ENCODE measurements around the gene SNX32.
"Not testable (repeated sequence)": the region's sequence is repeated elsewhere in the genome, so short reads cannot be mapped to it uniquely, and the experiment has no call there.

The SNX32 gene

DNA sequence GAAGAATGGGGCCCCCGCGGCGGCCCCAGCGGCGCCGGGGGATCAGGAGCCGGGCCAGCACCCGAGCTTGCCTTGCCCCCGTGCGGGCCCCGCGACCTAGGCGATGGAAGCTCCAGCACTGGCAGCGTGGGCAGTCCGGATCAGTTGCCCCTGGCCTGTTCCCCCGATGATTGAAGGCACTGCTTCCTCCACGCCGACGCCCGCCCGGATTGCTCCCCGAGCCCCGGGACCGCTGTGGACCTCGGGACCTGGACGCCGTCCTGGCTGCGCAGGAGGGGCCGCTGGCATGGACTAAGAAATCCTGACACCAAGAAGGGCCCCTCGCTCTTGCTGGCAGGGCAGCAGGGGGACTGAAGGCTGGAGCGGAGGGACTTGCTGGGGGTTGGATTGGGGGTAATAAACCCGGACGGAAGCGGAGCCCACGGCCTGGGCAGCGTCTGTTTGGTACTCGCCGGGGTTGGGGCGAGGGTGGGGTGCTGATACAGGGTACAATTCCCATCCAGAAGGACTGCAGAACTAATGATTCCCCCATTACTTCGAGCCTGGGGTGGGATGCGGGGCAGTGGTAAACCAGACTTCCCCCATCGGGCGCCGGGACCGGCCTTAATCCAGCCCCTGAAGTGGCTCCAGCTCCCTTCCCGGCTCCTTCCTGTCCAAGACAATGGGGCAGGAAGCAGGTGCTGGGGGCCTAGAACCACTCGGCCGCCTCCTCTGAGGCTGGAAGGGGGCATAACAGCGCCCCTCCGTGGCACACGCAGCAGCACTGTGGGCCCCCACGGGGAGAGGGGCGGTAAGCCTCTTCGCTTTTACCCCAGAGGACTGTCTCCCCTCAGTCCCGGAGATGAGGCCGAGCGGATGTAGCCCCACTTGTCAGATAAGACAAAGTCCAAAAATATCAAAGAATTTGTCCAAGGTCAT is 57.7 kb downstream of the SNX32 start:
- H3K4me3 ChIP-seq (ENCODE audit: low read length in 2 of 2), result peak overlapping the region; percentile 73 to 93
- H3K9ac ChIP-seq (ENCODE audit: low read length in 2 of 2), result peak overlapping the region; percentile 75 to 80
- H3K27ac ChIP-seq (ENCODE audit: low read length), result peak overlapping the region; percentile 99
- peaks cover 64% of the 10 kb centered on the region for H3K4me1 ChIP-seq (ENCODE audit: control insufficient read depth, insufficient read depth, low read length)
- peaks cover 0 to 4% of the 10 kb centered on the region in 2 donors for H3K36me3 ChIP-seq (ENCODE audit: control insufficient read depth in 2 of 2, insufficient read depth in 2 of 2, low read length in 2 of 2)
- no peaks in the 10 kb centered on the region for H3K27me3 ChIP-seq (ENCODE audit: control insufficient read depth in 1 of 2, insufficient read depth in 2 of 2, low read length in 2 of 2)
- H3K9me3 ChIP-seq (ENCODE audit: control insufficient read depth in 2 of 2, low read length in 2 of 2), result no peaks in the 10 kb centered on the region

DNA sequence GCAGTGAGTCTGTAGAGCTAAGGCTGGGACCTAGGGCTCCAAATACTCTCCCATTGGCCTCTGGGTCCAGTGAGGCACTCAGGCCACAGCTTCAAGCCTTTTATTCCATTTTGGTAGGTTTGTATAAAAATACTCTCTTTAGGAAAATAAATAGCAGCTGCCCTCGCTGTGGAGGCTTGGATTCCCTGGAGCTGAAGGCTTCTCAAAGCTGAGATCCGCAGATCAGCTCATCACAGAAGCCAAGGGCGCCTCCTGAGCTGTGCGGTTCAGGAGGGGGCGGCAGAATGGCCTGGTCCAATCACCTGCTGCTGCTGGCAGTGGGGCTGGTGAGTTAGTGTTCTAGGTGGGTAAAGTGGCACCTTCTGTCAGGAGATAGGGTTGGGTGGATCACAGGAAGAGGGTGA is 58.4 kb downstream of the SNX32 start:
- Histone ChIP-seq H3K4me1 (ENCODE audit: control insufficient read depth, insufficient read depth, low read length) (peaks cover 61% of the 10 kb centered on the region), H3K9ac (ENCODE audit: low read length in 2 of 2) (peak overlapping the region; percentile 75 to 80), H3K27ac (ENCODE audit: low read length) (peak overlapping the region; percentile 99), H3K4me3 (ENCODE audit: low read length in 2 of 2) (peak overlapping the region; percentile 73 to 93)
- not testable (repeated sequence) for H3K9me3 ChIP-seq (ENCODE audit: control insufficient read depth in 2 of 2, low read length in 2 of 2); H3K27me3 ChIP-seq (ENCODE audit: control insufficient read depth in 1 of 2, insufficient read depth in 2 of 2, low read length in 2 of 2); H3K36me3 ChIP-seq (ENCODE audit: control insufficient read depth in 2 of 2, insufficient read depth in 2 of 2, low read length in 2 of 2)

DNA sequence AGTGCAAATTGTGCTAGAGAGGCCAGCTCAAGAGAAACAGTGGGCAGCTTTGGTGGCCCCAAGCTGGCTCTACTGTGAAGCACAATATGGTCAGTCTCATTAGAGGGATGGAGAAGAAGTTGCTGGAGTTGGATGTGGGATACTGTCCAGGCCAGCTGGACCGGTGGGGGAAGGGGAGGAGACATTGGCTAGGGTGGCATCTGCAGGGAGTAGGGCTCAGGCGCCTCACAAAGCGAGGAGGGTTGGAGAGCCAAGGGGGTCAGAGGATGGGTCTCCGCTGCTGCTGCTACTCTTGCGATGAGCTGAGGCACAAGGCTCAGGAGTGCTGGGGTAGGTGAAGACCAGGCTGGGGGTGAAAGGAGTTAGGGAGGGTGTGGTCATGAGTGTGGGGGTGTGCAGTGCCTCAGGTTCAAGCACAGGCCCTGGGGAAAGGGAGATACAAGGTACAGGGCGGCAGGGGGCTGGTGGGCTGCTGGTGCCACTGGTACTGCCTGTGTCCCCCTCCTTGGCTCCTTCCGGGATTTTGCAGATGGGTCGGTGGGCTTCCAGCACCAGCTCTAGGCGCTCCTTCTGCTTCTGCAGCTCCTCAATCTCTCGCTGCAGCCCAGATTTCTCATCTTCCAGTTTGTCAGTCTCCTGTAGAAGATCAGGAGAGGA is 59.0 kb downstream of the SNX32 start:
- Histone ChIP-seq H3K4me3 (ENCODE audit: low read length in 2 of 2) (peak overlapping the region; percentile 18 to 93), H3K9ac (ENCODE audit: low read length in 2 of 2) (no peak overlapping the region), H3K9me3 (ENCODE audit: control insufficient read depth in 2 of 2, low read length in 2 of 2) (no peaks in the 10 kb centered on the region), H3K27ac (ENCODE audit: low read length) (peak overlapping the region; percentile 99), H3K27me3 (ENCODE audit: control insufficient read depth in 1 of 2, insufficient read depth in 2 of 2, low read length in 2 of 2) (no peaks in the 10 kb centered on the region), H3K36me3 (ENCODE audit: control insufficient read depth in 2 of 2, insufficient read depth in 2 of 2, low read length in 2 of 2) (no peaks in the 10 kb centered on the region), H3K4me1 (ENCODE audit: control insufficient read depth, insufficient read depth, low read length) (peaks cover 55% of the 10 kb centered on the region)

DNA sequence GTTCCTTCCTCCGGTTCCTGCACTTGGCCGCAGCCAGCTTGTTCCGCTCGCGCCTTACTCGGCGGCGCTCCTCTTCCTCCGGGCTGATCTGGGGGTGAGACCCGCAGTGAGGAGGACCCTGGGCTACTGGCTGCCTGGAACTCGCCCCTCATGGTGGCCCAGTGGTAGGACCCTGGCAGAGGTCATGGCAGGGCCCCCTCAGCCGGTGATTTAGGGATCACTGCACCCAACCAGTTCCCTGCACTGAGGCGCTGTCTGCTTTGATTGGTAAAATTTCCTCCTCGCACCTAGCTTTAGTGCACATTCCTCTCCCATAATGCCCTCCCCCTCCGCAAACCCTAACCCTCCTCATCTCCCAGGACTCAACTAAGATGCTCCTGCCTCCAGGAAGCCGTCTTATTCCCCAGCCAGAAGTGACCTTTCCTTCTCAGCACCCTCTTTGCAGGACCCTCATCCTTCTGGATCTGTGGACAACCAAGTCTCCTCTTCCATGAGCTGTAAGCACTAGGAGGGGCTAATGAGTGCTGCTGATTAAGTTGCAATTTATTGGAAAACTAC is 60.4 kb downstream of the SNX32 start:
- H3K4me1 ChIP-seq (ENCODE audit: control insufficient read depth, insufficient read depth, low read length), result peaks cover 44% of the 10 kb centered on the region
- no peak overlapping the region for H3K4me3 ChIP-seq (ENCODE audit: low read length in 2 of 2)
- H3K27ac ChIP-seq (ENCODE audit: low read length), result peak overlapping the region; percentile 85
- H3K27me3 ChIP-seq (ENCODE audit: control insufficient read depth in 1 of 2, insufficient read depth in 2 of 2, low read length in 2 of 2), result peaks cover 0 to 2% of the 10 kb centered on the region in 2 donors
- peak overlapping the region in 1 of 2 donors; percentile 74 for H3K9ac ChIP-seq (ENCODE audit: low read length in 2 of 2)
- H3K9me3 ChIP-seq (ENCODE audit: control insufficient read depth in 2 of 2, low read length in 2 of 2), result no peaks in the 10 kb centered on the region
- H3K36me3 ChIP-seq (ENCODE audit: control insufficient read depth in 2 of 2, insufficient read depth in 2 of 2, low read length in 2 of 2), result no peaks in the 10 kb centered on the region

DNA sequence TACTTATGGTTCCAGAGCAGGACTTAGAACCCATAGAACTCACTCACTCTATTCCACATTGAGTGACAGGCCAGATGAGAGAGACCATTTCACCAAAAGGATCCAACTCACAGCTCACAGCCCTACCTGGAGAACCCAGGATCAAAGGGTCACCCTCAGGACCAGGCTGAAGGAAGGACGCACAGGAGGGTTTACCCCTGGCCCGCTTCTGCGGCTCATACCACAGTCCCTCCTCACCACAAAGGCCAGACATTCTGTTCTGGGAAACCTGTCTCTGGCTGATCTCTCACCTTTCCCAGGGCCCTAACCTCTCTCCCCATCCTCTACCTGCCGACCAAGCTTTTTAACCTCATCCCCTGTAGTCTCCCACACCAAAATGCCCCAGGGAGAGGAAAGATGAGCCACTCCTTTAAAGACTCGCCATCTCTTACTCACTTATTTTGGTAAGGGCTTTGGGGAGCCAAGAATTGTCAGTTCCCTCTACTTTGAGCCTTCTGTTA is 61.8 kb downstream of the SNX32 start:
- Histone ChIP-seq H3K27ac (ENCODE audit: low read length) (no peak overlapping the region), H3K9me3 (ENCODE audit: control insufficient read depth in 2 of 2, low read length in 2 of 2) (no peaks in the 10 kb centered on the region), H3K27me3 (ENCODE audit: control insufficient read depth in 1 of 2, insufficient read depth in 2 of 2, low read length in 2 of 2) (peaks cover 0 to 11% of the 10 kb centered on the region in 2 donors), H3K4me3 (ENCODE audit: low read length in 2 of 2) (no peak overlapping the region), H3K36me3 (ENCODE audit: control insufficient read depth in 2 of 2, insufficient read depth in 2 of 2, low read length in 2 of 2) (no peaks in the 10 kb centered on the region), H3K9ac (ENCODE audit: low read length in 2 of 2) (no peak overlapping the region), H3K4me1 (ENCODE audit: control insufficient read depth, insufficient read depth, low read length) (peaks cover 45% of the 10 kb centered on the region)

DNA sequence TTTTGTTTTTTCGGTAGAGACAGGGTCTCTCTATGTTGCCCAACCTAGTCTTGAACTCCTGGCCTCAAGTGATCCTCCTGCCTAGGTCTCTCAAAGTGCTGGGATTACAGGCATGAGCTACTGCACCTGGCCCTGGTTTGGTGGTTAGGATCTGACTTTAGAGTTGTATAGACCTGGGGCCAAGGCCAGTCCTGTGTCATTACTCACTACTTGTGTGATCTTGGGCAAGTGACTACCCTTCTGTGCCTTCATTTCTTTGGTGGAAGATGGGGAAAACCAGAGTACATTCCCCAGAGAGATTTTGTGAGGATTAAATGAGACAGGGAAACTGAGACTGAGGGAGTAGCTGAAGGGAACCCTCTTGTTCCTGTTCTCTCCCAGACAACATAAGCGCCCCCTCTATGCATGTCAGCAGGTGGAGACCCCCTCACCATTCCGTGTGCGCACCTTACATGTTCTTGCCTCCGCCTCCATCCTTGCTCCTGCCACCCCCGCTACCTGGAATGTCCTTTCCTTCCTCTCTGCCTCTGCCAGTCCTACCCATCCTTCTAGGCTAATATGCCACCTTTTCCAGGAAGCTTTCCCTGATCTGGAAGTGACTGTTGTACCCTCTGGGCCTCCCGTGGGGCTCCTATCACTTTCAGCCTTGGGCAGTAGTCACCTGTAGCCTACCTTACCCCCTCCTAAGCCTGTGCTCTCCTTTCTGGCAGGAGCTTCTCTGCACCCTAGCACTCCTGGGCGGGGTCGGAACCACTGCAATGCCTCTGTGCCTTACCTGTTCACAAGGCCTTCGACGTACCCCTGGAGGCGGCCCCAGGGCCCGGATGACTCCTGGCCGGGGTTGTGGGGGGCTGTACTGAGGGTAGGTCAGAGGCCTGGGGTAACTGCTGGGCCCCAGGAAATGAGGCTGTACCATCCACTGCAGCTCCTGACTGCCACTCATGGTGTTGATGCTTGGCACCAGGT is 62.6 kb downstream of the SNX32 start:
- Histone ChIP-seq H3K9ac (ENCODE audit: low read length in 2 of 2) (no peak overlapping the region), H3K9me3 (ENCODE audit: control insufficient read depth in 2 of 2, low read length in 2 of 2) (no peaks in the 10 kb centered on the region), H3K27ac (ENCODE audit: low read length) (no peak overlapping the region), H3K4me1 (ENCODE audit: control insufficient read depth, insufficient read depth, low read length) (peaks cover 42% of the 10 kb centered on the region), H3K4me3 (ENCODE audit: low read length in 2 of 2) (no peak overlapping the region), H3K36me3 (ENCODE audit: control insufficient read depth in 2 of 2, insufficient read depth in 2 of 2, low read length in 2 of 2) (no peaks in the 10 kb centered on the region), H3K27me3 (ENCODE audit: control insufficient read depth in 1 of 2, insufficient read depth in 2 of 2, low read length in 2 of 2) (peaks cover 0 to 11% of the 10 kb centered on the region in 2 donors)

DNA sequence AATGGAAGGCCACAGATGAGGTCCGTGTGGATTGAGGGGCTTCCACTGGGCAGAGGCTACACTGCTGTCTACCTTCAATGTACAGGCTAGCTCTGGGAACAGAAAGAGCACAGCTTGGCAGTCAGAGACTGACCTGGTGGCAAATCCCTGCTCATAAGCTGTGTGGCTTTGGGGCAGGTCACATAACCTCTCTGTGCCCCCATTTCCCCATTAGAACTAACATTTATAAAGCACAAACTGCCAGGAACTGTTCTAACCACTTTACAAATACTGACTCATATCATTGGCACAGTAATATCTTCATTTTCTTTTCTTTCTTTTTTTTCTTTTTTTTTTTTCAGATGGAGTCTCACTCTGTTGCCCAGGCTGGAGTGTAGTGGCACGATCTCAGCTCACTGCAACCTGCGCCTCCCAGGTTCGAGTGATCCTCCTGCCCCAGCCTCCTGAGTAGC is 63.3 kb downstream of the SNX32 start:
- H3K27me3 ChIP-seq (ENCODE audit: control insufficient read depth in 1 of 2, insufficient read depth in 2 of 2, low read length in 2 of 2), result peaks cover 0 to 11% of the 10 kb centered on the region in 2 donors
- no peak overlapping the region for H3K4me3 ChIP-seq (ENCODE audit: low read length in 2 of 2)
- no peak overlapping the region for H3K27ac ChIP-seq (ENCODE audit: low read length)
- no peaks in the 10 kb centered on the region for H3K36me3 ChIP-seq (ENCODE audit: control insufficient read depth in 2 of 2, insufficient read depth in 2 of 2, low read length in 2 of 2)
- H3K9ac ChIP-seq (ENCODE audit: low read length in 2 of 2), result no peak overlapping the region
- H3K9me3 ChIP-seq (ENCODE audit: control insufficient read depth in 2 of 2, low read length in 2 of 2), result no peaks in the 10 kb centered on the region
- peaks cover 36% of the 10 kb centered on the region for H3K4me1 ChIP-seq (ENCODE audit: control insufficient read depth, insufficient read depth, low read length)

DNA sequence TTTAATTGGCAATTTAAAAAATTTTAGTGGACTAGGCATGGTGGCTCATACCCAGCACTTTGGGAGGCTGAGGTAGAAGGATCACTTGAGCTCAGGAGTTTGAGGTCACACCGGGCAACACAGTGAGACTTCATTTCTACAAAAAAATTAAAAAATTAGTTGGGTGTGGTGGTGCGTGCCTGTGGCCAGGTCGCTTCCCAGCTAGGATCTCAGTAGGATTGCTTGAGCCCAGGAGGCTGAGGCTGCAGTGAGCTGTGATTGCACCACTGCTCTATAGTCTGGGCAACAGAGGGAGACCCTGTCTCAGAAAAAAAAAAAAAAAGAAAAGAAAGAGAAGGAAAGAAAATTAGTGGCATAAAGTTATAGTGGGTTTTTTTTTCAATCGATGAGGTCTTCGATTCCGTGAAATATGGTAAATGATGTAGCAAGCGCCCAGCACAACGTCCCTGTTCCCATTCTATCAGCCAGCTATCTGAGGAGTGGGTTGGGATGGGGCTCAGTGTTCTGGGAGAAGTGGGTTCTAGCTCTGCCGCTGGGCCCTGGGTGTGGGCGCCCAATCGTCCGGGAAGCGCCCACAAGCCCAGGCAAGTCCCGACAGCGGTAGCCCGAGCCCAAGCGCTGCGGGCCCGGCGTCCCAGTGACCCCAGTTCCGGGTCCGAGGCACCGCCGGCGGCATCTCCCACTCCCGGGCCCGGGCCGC is 65.0 kb downstream of the SNX32 start:
- H3K27ac ChIP-seq (ENCODE audit: low read length), result no peak overlapping the region
- H3K9me3 ChIP-seq (ENCODE audit: control insufficient read depth in 2 of 2, low read length in 2 of 2), result no peaks in the 10 kb centered on the region
- peaks cover 0 to 11% of the 10 kb centered on the region in 2 donors for H3K27me3 ChIP-seq (ENCODE audit: control insufficient read depth in 1 of 2, insufficient read depth in 2 of 2, low read length in 2 of 2)
- H3K36me3 ChIP-seq (ENCODE audit: control insufficient read depth in 2 of 2, insufficient read depth in 2 of 2, low read length in 2 of 2), result no peaks in the 10 kb centered on the region
- peaks cover 21% of the 10 kb centered on the region for H3K4me1 ChIP-seq (ENCODE audit: control insufficient read depth, insufficient read depth, low read length)
- peak overlapping the region; percentile 37 to 69 for H3K4me3 ChIP-seq (ENCODE audit: low read length in 2 of 2)
- H3K9ac ChIP-seq (ENCODE audit: low read length in 2 of 2), result no peak overlapping the region

DNA sequence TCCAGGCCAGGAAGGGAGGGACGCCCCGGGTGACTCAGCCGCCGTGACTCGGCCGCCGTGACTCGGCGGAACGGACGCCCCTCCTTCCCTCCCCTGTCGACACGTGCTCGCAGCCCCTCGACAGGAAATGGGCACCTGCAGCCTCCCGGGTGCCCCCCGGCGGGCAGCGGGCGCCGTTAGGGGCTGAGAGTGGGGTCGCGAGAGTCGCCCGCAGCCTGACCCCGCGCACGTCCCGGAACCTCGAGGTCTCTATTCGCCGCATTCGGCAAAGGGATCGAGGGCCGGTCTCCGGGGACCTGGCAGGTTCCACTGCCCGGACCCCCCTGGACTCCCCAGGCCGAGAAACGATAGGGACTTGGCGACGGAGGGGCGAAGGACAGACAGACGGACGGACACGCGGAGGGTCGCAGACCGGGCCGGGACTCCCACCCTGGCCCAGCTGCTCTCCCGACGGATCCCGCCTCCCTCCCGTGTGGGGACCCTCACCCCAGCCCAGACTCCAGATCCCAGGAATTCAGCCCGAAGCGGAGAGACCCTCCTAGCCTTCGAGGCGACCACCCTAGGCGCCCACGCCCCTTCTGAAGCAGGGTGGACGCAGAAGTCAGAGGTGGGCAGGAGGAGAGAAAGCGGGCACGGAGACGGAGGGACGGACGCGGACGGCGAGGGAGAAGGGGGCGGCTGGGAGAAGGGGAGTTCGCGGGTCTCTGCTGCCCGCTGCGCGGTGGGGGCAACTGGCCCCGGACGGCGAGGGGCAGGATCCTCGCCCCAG is 65.8 kb downstream of the SNX32 start:
- Histone ChIP-seq H3K27me3 (ENCODE audit: control insufficient read depth in 1 of 2, insufficient read depth in 2 of 2, low read length in 2 of 2) (peaks cover 0 to 11% of the 10 kb centered on the region in 2 donors), H3K4me3 (ENCODE audit: low read length in 2 of 2) (peak overlapping the region; percentile 69), H3K27ac (ENCODE audit: low read length) (no peak overlapping the region), H3K9ac (ENCODE audit: low read length in 2 of 2) (peak overlapping the region in 1 of 2 donors; percentile 71), H3K36me3 (ENCODE audit: control insufficient read depth in 2 of 2, insufficient read depth in 2 of 2, low read length in 2 of 2) (no peaks in the 10 kb centered on the region), H3K4me1 (ENCODE audit: control insufficient read depth, insufficient read depth, low read length) (peaks cover 19% of the 10 kb centered on the region), H3K9me3 (ENCODE audit: control insufficient read depth in 2 of 2, low read length in 2 of 2) (no peaks in the 10 kb centered on the region)
